ENCODE results near the gene RERE.

GRCh38 chr1:8691662-8692061 lies 125.8 kb downstream of the RERE start:
- TF ChIP-seq, protein P1, sequence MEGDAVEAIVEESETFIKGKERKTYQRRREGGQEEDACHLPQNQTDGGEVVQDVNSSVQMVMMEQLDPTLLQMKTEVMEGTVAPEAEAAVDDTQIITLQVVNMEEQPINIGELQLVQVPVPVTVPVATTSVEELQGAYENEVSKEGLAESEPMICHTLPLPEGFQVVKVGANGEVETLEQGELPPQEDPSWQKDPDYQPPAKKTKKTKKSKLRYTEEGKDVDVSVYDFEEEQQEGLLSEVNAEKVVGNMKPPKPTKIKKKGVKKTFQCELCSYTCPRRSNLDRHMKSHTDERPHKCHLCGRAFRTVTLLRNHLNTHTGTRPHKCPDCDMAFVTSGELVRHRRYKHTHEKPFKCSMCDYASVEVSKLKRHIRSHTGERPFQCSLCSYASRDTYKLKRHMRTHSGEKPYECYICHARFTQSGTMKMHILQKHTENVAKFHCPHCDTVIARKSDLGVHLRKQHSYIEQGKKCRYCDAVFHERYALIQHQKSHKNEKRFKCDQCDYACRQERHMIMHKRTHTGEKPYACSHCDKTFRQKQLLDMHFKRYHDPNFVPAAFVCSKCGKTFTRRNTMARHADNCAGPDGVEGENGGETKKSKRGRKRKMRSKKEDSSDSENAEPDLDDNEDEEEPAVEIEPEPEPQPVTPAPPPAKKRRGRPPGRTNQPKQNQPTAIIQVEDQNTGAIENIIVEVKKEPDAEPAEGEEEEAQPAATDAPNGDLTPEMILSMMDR (IDR thresholded peaks at IDR 0.05) = no peak
- TF ChIP-seq POLR2AphosphoS5 (IDR thresholded peaks at IDR 0.05; ENCODE audit: insufficient read depth in 1 of 2, low read depth in 1 of 2) = no peak
